Measurements from ENCODE around the gene ACLY. TPM values are rescaled to one million over a fixed set of nuclear protein-coding genes. Genes with fewer than 3 reads are reported as not detected.

ACLY gene
- total RNA-seq, 6 experiments from 2014 or later = 254 to 315 (median 279) TPM

GRCh38 chr17:41965694-41966462, 47.1 kb upstream of the ACLY start:
- peak; percentile 25 for DNase-seq
- peaks cover 13% of the 10 kb centered on the region for H3K36me3 Mint-ChIP-seq (ENCODE audit: low read depth)
- TF ChIP-seq, protein P1, sequence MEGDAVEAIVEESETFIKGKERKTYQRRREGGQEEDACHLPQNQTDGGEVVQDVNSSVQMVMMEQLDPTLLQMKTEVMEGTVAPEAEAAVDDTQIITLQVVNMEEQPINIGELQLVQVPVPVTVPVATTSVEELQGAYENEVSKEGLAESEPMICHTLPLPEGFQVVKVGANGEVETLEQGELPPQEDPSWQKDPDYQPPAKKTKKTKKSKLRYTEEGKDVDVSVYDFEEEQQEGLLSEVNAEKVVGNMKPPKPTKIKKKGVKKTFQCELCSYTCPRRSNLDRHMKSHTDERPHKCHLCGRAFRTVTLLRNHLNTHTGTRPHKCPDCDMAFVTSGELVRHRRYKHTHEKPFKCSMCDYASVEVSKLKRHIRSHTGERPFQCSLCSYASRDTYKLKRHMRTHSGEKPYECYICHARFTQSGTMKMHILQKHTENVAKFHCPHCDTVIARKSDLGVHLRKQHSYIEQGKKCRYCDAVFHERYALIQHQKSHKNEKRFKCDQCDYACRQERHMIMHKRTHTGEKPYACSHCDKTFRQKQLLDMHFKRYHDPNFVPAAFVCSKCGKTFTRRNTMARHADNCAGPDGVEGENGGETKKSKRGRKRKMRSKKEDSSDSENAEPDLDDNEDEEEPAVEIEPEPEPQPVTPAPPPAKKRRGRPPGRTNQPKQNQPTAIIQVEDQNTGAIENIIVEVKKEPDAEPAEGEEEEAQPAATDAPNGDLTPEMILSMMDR (IDR thresholded peaks at IDR 0.05) = no peak
- H3K27me3 Mint-ChIP-seq (ENCODE audit: insufficient read depth) = peaks cover 12% of the 10 kb centered on the region
- no peaks in the 10 kb centered on the region for H3K9me3 Mint-ChIP-seq
- peak overlapping the region; percentile 31 for H3K27ac Mint-ChIP-seq
- H3K4me1 Mint-ChIP-seq (ENCODE audit: low read depth) = peaks cover 23% of the 10 kb centered on the region
- H3K4me3 Mint-ChIP-seq = peak overlapping the region; percentile 90

GRCh38 chr17:41962768-41963434, 44.1 kb upstream of the ACLY start:
- H3K36me3 Mint-ChIP-seq (ENCODE audit: low read depth) = peaks cover 5% of the 10 kb centered on the region

DNA sequence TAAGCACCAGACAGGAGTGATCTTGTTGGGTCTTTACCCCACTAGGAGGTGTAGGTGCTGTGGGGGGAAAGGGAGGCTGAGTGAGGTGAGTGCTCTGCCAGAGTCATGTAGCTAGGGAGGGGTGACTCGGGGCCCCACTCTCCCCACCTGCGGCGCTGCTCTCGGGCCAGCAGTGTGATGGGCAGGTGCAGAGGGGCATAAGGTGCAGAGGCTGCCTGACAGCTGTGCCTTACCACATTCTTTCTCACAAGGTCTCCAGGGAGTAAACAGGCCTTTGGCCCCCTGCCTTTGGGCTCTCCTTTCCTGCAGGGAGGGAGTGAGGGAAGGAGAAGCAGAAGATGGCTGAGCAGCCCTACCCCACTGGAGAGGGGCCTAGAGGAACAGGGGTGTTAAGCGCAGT, 43.4 kb upstream of the ACLY start:
- H3K9me3 Mint-ChIP-seq = no peaks in the 10 kb centered on the region
- H3K27me3 Mint-ChIP-seq (ENCODE audit: insufficient read depth) = peaks cover 6% of the 10 kb centered on the region
- TF ChIP-seq, protein P1 (IDR thresholded peaks at IDR 0.05) = no peak

More at GRCh38 chr17:41962768-41963434, 44.1 kb upstream of the ACLY start:
- DNase-seq = peak; percentile 48
- TF ChIP-seq, protein P1 (IDR thresholded peaks at IDR 0.05) = peak; percentile 91
- Mint-ChIP-seq H3K27ac (no peak overlapping the region), H3K9me3 (no peaks in the 10 kb centered on the region), H3K4me3 (no peak overlapping the region), H3K4me1 (ENCODE audit: low read depth) (peaks cover 30% of the 10 kb centered on the region), H3K27me3 (ENCODE audit: insufficient read depth) (peaks cover 9% of the 10 kb centered on the region)

DNA sequence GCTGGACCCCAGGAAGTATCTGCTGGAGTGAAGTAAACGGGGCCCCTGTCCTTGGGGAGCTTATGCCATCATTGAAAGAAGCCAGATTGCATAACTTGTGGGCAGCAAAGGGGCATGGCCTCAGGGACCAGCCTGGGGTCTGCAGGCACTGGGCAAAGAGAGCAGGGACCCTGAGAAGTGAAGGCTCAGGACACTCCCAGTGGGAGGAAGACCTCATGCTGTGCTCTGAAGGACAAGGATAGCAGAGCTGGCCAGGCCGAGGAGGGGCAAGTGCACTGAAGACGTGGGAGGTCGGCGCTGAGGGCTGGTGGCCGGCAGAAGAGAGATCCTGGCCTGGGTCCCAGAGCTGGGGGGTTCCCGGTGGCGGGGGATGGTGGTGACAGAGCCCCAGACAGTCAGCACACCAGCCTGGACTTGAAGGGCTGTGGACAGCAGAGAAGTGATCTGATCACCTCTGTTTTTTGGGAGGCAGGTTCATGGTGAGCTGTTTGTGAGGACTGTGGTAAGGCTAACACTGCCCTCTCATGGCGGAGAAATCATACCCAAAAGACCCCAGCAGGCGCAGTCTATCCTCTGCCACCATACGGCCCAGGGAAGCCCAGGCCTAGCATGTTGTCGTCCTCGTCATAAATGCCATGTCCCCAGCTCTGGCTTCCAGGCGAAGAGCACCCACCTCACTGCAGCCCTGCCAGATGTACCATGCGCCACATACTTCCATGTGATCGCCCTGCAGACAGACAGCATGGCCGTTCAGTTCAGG, 40.8 kb upstream of the ACLY start:
- no peaks in the 10 kb centered on the region for H3K36me3 Mint-ChIP-seq (ENCODE audit: low read depth)
- no peak overlapping the region for H3K4me3 Mint-ChIP-seq
- H3K27ac Mint-ChIP-seq = no peak overlapping the region; the same call in 1 of the 2 replicates
- TF ChIP-seq, protein P1 (IDR thresholded peaks at IDR 0.05) = peak; percentile 70
- H3K27me3 Mint-ChIP-seq (ENCODE audit: insufficient read depth) = peaks cover 3% of the 10 kb centered on the region
- H3K4me1 Mint-ChIP-seq (ENCODE audit: low read depth) = peaks cover 24% of the 10 kb centered on the region
- H3K9me3 Mint-ChIP-seq = no peaks in the 10 kb centered on the region
- DNase-seq = peak; percentile 54

More for the DNA sequence above, 43.4 kb upstream of the ACLY start:
- Mint-ChIP-seq H3K27ac (no peak overlapping the region), H3K4me1 (ENCODE audit: low read depth) (peaks cover 35% of the 10 kb centered on the region), H3K4me3 (no peak overlapping the region), H3K36me3 (ENCODE audit: low read depth) (no peaks in the 10 kb centered on the region)
- no peak for DNase-seq

DNA sequence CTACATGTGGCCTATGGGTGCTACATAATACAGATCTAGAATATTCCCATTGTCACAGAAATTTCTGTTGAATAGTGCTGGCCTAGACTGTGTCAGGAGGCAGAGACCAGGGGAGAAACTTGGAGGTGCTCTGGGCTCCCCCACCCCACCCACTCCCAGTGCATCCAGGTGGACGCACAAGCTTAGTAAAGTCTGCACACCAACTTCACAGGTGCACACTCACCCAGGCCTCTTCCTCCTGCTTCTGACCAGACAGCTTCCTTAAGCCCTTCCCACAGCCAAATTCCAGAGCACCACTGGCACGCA, 40.2 kb upstream of the ACLY start:
- no peak for DNase-seq
- Mint-ChIP-seq H3K4me3 (no peak overlapping the region), H3K27ac (no peak overlapping the region), H3K4me1 (ENCODE audit: low read depth) (peaks cover 24% of the 10 kb centered on the region), H3K9me3 (no peaks in the 10 kb centered on the region), H3K27me3 (ENCODE audit: insufficient read depth) (peaks cover 3% of the 10 kb centered on the region), H3K36me3 (ENCODE audit: low read depth) (no peaks in the 10 kb centered on the region)
- TF ChIP-seq, protein P1 (IDR thresholded peaks at IDR 0.05) = no peak

Data from HFFc6 (cell line).